Amygdala (tissue), 56 donors: Measurements from ENCODE around the gene KDM6B.
"Not testable (repeated sequence)": the region's sequence is repeated elsewhere in the genome, so short reads cannot be mapped to it uniquely, and the experiment has no call there.

ENCODE experiments used
- DNase-seq, 56 donors: peaks; one replicate each; lab custom pipeline; 2025; lab: John Stamatoyannopoulos, UW

Gene KDM6B

DNA sequence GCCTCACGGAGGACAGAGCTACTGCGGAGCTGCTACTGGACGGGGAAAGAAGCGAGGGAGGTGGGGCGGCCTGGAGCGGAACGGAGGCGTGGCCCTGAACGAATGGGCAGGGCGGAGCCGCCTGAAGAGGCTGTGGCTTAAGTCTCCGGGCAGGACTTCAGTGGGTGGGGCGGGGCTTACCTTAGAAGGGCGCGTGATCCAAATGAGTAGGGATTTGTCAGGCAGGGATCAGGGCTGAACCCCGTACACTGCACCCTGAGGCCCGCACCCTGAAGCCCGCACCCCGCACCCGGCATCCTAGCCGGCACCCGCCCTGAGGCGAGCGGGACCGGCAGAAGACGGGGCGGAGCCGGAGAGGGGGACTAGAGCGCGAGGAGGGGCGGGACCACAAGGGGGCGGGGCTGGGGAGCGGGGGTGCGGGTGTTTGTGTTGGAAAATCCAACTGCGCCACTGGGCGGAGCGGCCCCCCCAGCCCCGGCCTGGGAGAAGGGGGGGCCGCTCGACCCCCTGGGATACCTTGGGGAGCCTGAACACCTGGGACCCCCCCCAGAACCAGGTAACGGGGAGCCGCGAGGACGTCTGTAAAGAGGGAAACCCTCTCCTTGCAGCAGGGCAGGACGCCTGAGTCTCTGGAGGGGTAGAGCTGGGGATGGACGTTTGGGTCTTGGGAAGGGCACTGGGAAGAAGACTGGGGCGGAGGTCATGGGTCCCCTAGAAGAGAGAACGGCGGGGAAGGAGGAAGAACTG is at the start of gene KDM6B:
KDM6B (plus strand) TSS at position 423 of the 747 bp plus-strand sequence. CDS start 11,338 bp downstream, outside the sequence.
- peak in 53 of 56 donors; percentile 29 to 92 (median 81) for DNase-seq

- DNase-seq = no peak
Measured at GRCh38 chr17:7786866-7787265, 47.2 kb upstream of the KDM6B start.

DNA sequence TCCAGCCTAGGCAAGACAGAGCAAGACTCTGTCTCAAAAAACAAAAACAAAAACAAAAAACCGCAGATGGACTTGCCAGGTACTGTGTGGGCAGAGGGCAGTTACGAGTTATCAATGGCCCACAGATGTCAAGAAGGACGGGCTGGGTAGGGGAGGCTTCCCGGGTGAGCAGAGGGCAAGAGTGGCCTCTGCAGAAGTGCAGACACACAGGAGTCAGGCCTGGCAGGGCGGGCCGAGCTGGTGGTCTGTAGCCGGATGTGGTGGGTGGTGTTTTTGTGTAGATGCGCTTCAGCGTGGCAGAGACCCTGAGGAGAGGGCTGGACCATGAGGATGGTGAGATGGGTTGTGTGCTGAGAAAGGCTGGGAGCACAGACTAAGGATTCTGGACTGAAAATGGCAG is 44.9 kb upstream of the KDM6B start:
- no peak for DNase-seq

GRCh38 chr17:7790150-7790549 is 43.9 kb upstream of the KDM6B start:
- no peak for DNase-seq

GRCh38 chr17:7792611-7793010 is 41.4 kb upstream of the KDM6B start:
- no peak for DNase-seq

DNA sequence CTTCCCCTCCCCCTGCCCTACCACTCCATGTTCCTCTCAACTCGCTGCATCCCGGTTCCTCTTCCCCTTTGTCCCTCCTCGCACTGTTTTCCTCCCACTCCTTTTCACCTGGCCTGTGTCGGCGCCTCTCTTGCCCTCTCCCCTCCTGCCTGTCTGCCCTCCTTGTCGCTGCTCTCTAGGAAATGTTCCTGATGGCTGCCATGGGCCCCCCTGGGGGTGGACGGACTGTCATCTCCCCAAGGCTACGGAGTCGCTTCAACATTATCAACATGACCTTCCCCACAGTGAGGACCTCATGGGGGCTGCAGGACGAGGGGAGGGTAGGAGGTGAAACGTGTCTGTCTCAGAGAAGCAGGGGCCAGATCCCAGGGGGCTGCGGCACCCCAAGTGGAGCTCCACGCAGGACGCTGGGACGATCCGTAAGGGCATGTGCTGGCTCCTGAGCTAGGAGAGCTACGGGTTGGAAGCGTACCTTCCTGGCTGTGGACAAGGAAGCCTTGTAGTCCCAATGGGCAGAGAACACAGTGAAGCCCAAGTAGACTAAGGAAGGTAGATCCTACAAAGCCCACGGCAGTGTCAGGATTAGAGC is 39.8 kb upstream of the KDM6B start:
- no peak for DNase-seq

GRCh38 chr17:7797976-7798375 is 36.0 kb upstream of the KDM6B start:
- DNase-seq = no peak

DNA sequence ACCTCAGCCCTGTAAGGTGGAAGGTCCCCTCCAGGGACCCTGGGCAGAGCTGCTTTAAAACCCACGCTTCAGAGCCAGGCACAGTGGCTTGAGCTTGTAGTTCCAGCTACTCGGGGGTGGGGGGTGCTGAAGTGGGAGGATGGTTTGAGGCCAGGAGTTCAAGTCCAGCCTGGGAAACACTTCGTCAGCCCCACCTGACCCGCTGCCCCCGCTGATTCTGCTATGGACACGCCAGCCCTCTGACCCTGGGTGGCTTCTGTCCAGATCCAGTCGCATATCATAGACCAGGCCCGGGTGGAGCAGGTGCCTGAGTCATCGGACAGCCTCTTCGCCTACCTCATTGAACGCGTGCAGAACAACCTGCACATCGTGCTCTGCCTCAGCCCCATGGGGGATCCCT is 35.2 kb upstream of the KDM6B start:
- DNase-seq = no peak

DNA sequence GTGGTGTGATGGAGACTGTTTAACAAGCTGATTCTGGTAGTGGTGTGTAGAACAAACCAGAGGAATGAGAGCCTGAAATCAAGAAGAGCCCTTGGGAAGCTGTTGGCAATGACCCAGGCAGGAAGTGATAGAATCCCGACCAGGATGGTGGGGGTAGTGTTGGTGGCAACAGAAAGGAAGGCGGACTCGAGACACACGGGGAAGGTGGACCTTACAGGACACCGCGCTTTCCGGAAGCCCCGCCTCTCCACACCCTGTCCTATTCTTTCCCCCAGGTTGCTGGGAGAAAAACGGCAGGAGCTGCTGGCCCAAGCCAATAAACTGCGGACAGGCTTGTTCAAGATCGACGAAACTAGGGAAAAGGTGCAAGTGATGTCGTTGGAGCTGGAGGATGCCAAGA is 30.0 kb upstream of the KDM6B start:
- DNase-seq = no peak

- DNase-seq = peak in 1 of 56 donors; percentile 6
Measured at GRCh38 chr17:7806587-7806986, 27.4 kb upstream of the KDM6B start.

DNA sequence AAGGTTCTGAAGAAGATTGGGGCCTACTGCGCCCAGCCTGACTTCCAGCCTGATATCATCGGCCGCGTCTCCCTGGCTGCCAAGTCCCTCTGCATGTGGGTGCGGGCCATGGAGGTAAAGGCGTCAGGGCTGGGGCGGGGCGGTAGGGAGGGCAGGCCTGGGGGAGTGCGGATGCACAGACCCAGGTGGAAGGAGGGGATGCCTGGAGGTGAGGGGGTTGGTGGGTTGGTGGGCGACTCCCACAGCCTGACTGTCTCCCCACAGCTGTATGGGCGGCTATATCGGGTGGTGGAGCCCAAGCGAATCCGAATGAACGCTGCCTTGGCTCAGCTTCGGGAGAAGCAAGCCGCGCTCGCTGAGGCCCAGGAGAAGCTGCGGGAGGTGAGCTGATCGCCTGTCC is 26.8 kb upstream of the KDM6B start:
- no peak for DNase-seq

DNA sequence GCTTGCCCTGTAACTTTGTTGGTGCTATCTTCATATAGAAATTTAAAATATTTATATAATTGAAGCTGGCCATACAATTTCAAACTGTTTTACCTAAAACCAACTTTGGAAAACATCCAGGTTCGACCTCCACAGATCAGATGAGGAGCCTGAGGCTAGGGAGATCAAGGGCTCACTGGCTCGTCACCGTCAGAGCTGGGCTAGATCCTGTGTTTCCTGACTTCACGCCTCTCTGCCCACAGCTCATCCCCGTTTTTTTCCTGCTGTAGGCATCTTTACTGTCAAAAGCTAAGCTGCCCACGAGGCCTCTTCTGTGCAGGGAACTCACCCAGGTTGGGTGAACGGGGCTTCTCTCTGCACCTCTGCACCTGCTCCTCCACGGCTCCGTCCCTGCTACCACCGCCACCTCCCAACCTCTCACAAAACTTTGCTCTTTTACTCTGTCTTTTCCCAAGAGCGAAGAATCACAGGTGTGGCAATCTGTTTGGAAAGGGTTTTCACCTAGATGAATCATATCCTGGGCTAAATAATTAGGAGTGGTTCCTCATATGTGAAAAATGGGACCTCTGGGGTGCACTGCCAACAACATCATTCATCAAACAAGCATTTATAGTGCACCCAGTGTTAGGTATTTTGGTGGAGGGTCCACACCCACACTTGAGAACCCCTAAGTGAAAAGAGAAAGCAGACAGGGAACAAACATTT is 24.8 kb upstream of the KDM6B start:
- DNase-seq = no peak

GRCh38 chr17:7809791-7810343 is 24.1 kb upstream of the KDM6B start:
- DNase-seq = not testable (repeated sequence)

- DNase-seq = no peak
Measured at GRCh38 chr17:7811251-7811650, 22.8 kb upstream of the KDM6B start.

- no peak for DNase-seq
Measured at GRCh38 chr17:7814969-7815368, 19.0 kb upstream of the KDM6B start.

DNA sequence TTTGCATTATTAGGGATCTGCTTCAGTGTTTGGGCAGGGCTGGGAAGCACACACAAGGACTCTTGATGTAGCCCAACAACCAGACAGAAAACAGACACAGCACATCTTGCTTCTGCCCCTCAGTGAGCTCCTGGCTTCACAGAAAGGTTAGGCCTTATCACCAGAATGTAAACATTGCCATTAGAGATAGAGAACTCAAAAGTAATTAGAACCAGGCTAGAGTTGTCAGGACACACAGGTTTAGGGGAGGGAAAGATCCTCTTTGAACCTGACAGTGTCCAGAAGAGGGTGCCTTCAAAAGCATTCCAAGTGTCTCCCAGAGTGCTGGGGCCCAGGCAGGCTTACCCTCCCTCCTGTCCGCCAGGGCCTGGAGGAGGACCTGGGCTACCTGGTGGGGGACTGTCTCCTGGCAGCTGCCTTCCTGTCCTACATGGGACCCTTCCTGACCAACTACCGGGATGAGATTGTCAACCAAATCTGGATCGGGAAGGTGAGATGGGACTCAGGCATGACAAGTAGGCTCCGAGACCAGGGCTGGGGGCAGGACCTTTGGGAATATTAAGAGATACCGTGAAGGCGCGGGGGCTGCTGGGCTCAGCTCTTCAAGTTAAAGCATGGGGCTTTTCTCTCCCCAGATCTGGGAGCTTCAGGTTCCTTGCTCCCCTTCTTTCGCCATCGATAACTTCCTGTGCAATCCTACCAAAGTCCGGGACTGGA is 16.9 kb upstream of the KDM6B start:
- DNase-seq = no peak

DNA sequence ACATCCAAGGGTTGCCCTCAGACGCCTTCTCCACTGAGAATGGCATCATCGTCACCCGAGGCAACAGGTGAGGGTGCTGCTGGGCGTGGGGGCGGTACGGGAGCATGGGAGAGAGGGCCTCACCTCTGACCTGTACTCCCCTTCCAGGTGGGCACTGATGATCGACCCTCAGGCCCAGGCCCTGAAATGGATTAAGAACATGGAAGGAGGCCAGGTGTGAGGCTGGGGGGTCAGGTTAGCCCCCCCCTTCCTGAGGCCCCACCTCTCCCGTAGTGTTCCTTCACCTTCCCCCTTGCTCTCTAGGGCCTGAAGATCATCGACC is 16.4 kb upstream of the KDM6B start:
- DNase-seq = no peak

DNA sequence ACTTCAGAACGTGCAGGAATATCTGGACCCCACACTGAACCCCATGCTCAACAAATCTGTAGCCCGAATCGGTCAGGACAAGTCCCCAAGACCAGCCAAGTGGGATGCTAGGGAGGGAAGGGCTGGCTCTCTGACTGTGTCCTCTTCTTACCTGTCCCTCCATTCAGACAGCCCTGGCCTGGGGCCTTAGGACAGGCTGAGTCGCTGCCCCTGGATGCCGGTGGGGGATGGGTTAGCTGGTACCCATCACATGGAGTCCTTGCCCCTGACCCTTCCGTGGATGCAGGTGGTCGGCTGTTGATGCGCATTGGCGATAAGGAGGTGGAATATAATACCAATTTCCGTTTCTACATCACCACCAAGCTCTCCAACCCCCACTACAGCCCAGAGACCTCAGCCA is 16.0 kb upstream of the KDM6B start:
- no peak for DNase-seq

- DNase-seq = no peak
Measured at GRCh38 chr17:7818746-7819645, 15.0 kb upstream of the KDM6B start.

GRCh38 chr17:7820231-7820630 is 13.8 kb upstream of the KDM6B start:
- DNase-seq = no peak
